Effector CD8-positive, alpha-beta T cell (primary cell): ENCODE measurements around the gene SYT13.

Experiments
- DNase-seq: peaks from one replicate; lab custom pipeline; 2025; lab: John Stamatoyannopoulos, UW

The SYT13 gene

DNA sequence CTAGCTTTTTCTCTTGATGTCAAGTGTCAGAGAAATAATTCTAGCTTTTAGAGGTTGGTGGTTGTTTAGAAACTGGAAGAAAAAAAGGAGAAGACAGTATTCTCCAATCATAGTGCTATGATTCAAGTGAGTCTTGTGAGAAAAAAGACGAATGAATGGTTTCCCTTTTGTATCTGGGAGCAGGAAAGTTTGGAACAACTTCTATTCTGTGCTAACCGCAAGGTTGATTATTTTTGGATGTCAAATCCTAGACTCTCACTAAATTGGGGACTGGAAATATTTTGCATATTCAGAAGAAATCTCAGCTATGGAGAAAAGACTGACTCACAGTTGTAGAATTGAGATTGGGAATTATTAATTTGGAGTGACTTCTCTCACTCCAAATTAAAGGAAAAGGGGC, 69.2 kb downstream of the SYT13 start:
- no peak for DNase-seq

DNA sequence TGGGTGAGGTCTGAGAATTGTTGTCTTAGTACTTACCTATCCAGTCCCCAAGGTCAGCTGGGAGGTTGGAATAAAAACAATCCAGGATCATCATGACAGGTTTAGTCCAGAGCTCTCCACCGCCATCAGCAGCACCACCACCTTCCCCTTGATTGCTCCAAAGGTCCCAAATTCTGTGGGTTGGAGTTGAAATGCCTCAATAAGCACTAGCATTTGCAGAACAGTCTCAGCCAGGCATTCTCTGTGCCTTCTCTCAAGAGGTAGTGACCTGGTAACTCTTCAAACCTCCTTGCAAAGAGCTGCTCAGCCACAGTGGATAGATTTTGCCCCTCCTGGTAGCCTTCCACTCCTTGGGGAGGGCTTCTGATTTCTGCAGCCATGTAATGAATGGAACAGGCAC, 70.1 kb downstream of the SYT13 start:
- no peak for DNase-seq

DNA sequence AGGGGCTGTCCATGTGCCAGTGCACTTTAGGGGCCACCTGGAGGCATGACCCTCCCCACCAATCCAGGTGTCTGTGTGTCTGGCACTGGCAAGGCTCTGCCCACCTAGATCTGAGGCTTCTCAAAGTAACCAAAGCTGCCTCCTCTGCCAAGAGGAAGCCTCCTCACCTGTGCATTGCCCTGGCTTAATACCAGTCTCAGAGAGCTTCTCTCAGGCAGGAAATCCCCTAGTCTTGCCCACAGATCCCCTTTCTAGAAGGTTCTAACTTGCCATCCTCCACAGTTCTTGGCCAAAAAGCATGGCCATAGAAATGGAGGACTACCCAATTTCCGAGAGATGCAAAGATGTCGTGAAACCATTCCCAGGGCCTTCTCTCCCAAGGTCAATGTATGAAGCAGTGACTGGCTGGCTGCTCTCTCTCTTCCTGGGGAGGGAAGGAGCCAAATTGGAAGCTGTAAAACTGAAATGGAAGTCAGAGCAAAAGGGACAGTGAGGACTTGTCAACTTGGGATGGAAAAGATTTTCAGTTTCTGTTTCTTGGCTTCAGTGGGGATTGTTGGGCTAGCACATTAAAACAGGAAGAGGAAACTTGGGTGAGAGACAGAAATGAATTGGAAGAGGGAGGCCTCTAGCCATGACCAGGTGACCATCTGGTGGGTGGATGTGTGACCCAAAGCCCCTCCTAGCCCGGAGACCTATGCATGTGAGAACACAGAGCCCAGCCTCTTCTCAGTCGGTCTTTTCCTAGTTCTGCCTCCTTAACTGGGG, 70.9 kb downstream of the SYT13 start:
- no peak for DNase-seq

DNA sequence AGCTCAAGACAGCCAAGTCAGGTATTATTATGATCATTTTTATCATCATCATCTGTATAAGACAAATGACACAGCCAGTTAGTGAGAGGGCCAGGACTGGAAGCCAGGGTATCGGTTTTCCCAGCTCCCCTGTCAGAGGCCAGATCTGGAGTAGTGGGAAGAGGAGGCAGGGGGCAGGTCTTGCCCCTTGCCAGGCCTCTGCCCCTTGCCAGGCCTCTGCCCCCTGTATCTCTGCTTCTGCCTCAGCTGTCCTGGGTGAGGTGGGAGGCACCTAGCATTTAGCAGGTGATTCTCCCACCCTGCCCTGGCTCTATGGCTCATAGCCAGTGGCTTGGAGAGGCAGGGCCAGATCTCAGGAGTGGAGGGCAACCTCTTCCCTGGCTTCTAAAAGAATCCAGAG, 72.4 kb downstream of the SYT13 start:
- DNase-seq: no peak

DNA sequence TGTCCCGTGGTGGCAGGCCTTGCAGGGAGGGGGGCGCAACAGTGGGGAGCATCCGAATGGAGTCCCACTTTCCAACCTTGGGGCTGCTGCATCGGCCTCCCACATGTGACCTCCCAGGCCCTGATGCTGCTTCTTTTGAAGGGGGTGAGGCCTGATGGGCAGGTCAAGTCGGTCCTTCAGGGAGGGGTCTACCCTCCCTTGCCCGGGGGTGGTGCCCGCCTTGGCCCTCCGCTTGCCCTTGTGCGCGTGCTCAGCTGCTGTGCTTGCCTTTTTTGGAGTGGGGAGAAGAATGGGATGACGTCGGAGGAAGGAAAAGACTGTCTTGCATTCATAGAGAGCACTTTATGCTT, 72.8 kb downstream of the SYT13 start:
- no peak for DNase-seq

DNA sequence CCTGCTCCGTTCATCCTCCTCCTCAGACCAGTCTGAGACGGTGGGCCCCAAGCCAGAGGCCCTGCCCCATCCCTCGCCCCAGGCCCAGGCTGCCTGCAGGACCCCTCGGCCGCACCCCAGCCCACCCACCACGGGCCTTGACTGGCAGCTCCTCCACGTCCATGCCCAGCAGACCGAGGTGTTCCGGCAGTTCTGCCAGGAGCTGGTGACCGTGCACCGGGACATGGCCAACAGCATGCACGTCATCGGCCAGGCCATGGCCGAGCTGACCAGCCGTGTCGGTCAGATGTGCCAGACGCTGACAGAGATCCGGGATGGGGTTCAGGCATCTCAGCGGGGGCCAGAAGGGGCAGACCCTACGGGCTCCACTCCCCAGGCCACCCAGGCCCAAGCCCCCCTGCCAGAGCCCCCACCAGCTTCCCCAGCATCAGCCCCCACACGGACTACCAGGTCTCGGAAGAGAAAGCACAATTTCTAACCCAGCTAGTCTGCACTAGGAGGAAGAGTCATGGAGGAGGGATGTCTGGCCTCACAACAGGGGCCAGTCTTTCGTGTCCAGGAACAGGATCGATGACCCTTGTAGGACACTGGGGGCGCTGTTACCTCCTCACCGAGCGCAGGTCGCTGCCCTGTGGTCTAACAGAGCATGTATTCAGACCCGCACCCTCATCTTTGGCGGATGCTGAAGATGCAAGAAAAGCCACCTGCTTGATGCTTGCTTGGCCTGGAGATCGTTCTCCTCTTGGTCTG, 73.4 kb downstream of the SYT13 start:
- no peak for DNase-seq

DNA sequence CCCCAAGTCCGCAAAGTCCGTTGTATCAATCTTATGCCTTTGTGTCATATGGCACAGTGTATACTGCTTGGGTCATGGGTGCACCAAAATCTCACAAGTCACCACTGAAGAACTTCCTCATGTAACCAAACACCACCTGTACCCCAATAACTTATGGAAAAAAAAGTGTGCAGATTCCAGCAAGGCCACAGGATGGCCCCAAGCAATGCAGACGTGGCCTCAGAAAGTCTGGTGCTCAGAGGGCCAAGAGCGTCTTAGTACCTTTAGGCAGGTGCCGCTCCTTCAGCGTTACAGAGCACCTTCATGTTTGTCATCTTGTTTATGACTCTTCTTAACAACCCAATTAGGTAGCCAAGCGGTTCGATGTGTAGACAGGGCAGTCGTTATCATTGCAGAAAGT, 74.4 kb downstream of the SYT13 start:
- DNase-seq: no peak

DNA sequence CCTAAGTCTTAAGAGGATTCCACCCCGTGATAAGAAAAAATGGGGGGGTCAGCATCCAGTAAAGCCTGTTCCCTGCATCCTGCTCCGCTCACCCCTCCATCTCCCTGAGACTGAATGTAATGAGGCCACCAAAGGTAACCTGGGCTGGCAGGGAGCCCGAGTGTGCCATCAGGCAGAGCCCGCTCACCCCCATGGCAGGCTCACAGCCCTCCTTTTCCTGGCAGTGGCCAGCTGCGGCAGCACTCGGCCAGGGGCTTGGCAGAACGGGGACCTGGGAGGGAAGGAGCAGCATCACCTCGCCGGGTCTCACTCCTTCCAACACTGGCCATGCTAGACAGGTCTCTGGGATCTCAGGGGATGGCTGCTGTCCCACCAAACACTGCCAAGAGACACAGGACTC, 75.3 kb downstream of the SYT13 start:
- DNase-seq: no peak

DNA sequence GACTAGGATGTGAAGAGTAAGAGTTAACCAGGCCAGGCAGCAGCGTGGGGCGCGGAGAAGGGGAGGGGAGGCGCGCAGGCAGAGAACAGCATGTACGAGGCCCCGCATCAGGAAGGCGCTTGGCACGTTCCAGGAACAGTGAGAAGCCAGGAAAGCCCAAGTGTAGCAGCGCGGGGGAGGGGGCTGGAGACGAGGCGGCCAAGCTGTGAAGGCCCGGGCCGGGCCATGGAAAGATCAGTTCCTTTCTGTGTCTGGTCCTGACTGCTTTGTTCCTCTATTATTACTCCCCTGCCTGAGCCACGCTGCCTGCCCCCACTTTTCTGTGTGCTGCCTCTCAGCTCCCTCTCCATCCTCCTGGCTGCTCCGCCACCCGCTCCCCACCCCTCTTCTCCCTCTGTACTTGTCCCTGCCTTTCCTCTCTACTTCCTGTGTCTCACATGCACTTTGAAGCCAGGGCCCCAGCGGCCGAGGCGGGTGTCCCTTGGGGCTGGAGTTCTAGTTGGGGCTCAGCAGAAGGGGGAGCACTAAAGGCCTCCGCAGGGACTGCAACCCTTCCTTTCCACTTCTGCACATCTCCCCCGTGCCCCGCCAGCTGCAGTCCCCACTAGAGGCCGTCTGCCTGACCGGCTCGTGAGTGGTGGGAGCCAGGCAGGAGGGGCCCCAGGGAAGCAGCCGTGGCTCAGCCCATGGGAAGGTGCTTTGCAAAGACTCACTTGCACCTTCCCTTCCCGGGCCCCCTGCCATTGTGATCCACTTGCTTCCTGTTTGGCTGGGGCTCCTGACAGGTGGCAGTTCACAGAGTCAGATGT, 76.0 kb downstream of the SYT13 start:
- no peak for DNase-seq

DNA sequence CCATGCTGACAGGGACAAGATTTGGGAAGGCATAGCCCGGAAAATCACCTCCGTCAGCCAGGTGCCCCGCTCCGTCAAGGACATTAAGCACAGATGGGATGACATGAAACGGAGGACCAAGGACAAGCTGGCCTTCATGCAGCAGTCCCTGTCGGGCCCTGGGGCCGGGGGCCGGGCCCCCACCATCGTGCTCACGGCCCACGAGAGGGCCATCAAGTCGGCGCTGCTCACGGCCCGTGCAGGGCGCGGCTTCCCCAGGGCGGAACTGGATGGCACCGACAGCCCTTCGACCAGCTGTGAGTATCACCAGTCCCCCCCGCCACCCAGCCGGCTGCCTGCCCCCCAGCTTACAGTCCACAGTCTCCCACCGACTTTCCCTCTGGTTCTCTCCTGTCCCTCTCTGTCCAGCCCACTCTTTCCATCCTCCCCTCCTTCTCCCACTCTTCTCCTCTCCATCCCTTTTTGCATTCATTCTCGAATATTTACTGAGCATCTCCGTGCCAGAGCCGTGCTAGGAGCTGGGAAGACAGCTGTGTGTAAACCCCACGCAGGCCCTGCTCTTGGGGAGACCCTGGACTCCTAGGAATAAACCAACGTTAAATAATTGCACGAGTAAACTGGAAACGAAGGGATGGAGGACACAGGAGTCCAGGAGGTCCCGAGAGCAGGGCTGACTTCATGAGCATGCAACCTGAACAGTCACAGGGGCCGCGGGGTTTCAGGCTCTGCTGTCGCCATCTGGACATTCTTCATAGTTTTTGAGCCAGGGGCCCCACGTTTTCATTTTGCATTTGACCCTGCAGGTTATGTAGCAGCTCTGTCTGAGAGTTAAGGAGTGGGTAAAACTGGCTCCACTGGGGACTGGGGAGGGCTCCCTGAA, 76.9 kb downstream of the SYT13 start:
- DNase-seq: no peak

DNA sequence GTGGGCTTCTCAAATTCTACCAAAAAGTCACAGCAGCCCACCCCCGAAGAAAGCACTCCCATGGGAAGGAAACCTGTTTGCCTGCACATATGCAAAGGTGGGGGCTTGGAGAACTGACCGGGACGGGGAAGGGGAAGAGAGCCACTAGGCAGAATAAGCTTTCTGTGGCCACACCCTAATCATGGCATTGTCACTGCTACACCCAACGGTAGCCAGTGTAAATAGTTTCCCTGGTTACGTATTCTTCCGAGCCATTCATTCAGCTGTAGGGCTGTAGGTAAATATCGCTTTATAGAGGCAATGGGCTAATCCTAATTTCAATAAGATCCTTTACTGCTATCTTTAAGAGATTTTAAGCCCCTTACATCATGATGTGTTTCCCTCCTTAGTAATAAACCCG, 78.0 kb downstream of the SYT13 start:
- DNase-seq: no peak

DNA sequence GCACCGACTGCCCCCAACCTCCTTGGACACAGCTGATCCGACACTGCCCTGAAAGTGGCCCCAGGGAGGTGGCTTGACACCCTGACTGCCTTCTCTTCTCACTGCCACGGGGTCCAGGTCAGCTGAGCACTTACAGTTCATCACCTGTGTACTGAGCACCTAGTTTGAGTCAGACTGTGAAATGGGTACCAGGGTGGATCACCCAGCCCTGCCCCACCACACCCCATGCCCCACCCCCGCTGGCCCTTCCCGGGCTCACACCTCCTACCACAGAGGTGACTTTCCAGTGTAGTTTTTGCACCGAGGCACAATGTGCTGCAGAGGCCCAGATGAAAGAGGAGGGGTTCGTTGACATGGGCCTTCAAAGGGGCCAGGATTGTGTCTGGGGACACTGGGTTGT, 80.2 kb downstream of the SYT13 start:
- no peak for DNase-seq

DNA sequence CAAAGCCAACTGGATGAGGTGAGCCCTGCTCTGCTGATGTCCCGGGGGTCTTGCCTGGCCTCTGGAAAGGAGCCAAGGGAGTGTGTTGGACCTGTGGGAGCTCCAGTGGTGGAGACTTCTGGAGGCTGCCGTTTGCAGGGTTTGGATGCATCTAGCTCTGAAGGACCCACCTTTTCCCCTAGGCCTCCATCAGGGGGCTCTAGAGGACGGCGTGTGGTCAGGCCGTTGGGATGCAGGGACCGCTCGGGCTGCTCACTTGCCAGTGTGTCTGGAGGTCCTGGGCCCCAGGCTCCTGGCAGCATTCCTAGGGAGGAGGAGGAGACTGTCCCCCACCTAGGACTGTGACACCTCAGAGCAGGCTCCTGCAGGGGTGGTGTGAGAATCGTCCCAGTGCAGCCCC, 81.4 kb downstream of the SYT13 start:
- no peak for DNase-seq

DNA sequence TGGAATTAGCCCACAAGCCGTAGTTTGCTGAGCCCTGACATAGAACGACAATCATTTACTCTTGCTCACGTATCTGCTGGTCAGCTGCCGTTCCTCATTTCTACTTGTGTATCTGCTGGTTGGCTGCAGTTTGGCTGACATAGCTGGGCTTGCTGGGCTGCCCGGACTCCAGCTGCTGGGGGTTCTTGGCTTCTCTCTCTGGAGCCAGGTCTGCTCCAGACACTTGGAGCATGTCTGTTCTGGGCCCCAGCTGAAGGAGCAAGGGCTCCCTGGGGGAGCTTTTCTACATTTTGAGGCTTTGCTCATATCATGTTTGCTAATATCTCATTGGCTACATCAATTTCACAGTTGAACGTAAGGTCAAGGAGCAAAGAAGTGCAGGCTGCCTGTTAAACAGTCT, 92.4 kb downstream of the SYT13 start:
- DNase-seq: no peak
